Measurements from ENCODE around the gene CTNND2.
A peak's percentile ranks its signal among the peaks of the same experiment; 100 is the strongest.

- TF ChIP-seq CTCF (IDR thresholded peaks at IDR 0.05; ENCODE audit: low read length) = peak; percentile 17; the same call in 1 of the 2 replicates
- no peak for TF ChIP-seq EZH2 (optimal IDR thresholded peaks at IDR 0.05; ENCODE audit: low read depth, low read length)
These were observed 409.9 kb downstream of the CTNND2 start for GRCh38 chr5:11494340-11494739.
